Measurements from ENCODE around the gene NMS. TPM values are rescaled to one million over a fixed set of nuclear protein-coding genes. Genes with fewer than 3 reads are reported as not detected.
A peak's percentile ranks its signal among the peaks of the same experiment; 100 is the strongest.
"Not testable (repeated sequence)": the region's sequence is repeated elsewhere in the genome, so short reads cannot be mapped to it uniquely, and the experiment has no call there.

Gene NMS
- polyA plus RNA-seq, 1 donor from 2014 or later: not detected

GRCh38 chr2:100453853-100454252, 16.4 kb upstream of the NMS start:
- Mint-ChIP-seq H3K4me3 (peak overlapping the region in 3 of 4 donors; percentile 17 to 58 (median 53)), H3K4me1 (peaks cover 0 to 3% (median 2%) of the 10 kb centered on the region in 3 donors), H3K27ac (peak overlapping the region in 2 of 3 donors; percentile 41 to 78)

GRCh38 chr2:100456357-100456756, 13.9 kb upstream of the NMS start:
- not testable (repeated sequence) for H3K27me3 Mint-ChIP-seq, H3K36me3 Mint-ChIP-seq, H3K4me3 Mint-ChIP-seq, H3K27ac Mint-ChIP-seq, H3K4me1 Mint-ChIP-seq
- peaks cover 4 to 21% (median 16%) of the 10 kb centered on the region in 3 donors for H3K9me3 Mint-ChIP-seq

More at GRCh38 chr2:100453853-100454252, 16.4 kb upstream of the NMS start:
- H3K9me3 Mint-ChIP-seq: peaks cover 3 to 15% (median 8%) of the 10 kb centered on the region in 3 donors
- no peaks in the 10 kb centered on the region for H3K27me3 Mint-ChIP-seq
- peaks cover 1% of the 10 kb centered on the region for H3K36me3 Mint-ChIP-seq

GRCh38 chr2:100460904-100461530, 9.3 kb upstream of the NMS start:
- Mint-ChIP-seq H3K27me3 (peaks cover 3% of the 10 kb centered on the region), H3K4me1 (no peaks in the 10 kb centered on the region), H3K9me3 (peaks cover 4 to 16% (median 15%) of the 10 kb centered on the region in 3 donors), H3K4me3 (no peak overlapping the region), H3K36me3 (peaks cover 1% of the 10 kb centered on the region), H3K27ac (no peak overlapping the region)

GRCh38 chr2:100470898-100471514, 724 bp downstream of the NMS start:
- peaks cover 0 to 2% (median 0%) of the 10 kb centered on the region in 3 donors for H3K4me1 Mint-ChIP-seq
- H3K4me3 Mint-ChIP-seq: no peak overlapping the region
- H3K36me3 Mint-ChIP-seq: no peaks in the 10 kb centered on the region
- peaks cover 17% of the 10 kb centered on the region for H3K27me3 Mint-ChIP-seq
- H3K9me3 Mint-ChIP-seq: no peaks in the 10 kb centered on the region
- no peak overlapping the region for H3K27ac Mint-ChIP-seq

- H3K27ac Mint-ChIP-seq: no peak overlapping the region
- peaks cover 0 to 1% (median 0%) of the 10 kb centered on the region in 3 donors for H3K4me1 Mint-ChIP-seq
Measured at GRCh38 chr2:100476606-100477005, 6.3 kb downstream of the NMS start.

GRCh38 chr2:100482741-100483140, 12.5 kb downstream of the NMS start:
- H3K27me3 Mint-ChIP-seq: peaks cover 10% of the 10 kb centered on the region
- no peak overlapping the region for H3K4me3 Mint-ChIP-seq
- H3K36me3 Mint-ChIP-seq: no peaks in the 10 kb centered on the region
- H3K9me3 Mint-ChIP-seq: no peaks in the 10 kb centered on the region
- no peak overlapping the region for H3K27ac Mint-ChIP-seq
- peaks cover 0 to 1% (median 0%) of the 10 kb centered on the region in 3 donors for H3K4me1 Mint-ChIP-seq

More at GRCh38 chr2:100476606-100477005, 6.3 kb downstream of the NMS start:
- no peak overlapping the region for H3K4me3 Mint-ChIP-seq
- peaks cover 11% of the 10 kb centered on the region for H3K27me3 Mint-ChIP-seq
- no peaks in the 10 kb centered on the region for H3K36me3 Mint-ChIP-seq
- no peaks in the 10 kb centered on the region for H3K9me3 Mint-ChIP-seq

- no peak overlapping the region for H3K4me3 Mint-ChIP-seq
- H3K27ac Mint-ChIP-seq: no peak overlapping the region
- H3K9me3 Mint-ChIP-seq: no peaks in the 10 kb centered on the region
- H3K27me3 Mint-ChIP-seq: peaks cover 10% of the 10 kb centered on the region
- H3K36me3 Mint-ChIP-seq: no peaks in the 10 kb centered on the region
- no peaks in the 10 kb centered on the region for H3K4me1 Mint-ChIP-seq
Measured at GRCh38 chr2:100483895-100484294, 13.6 kb downstream of the NMS start.

GRCh38 chr2:100484390-100484789, 14.1 kb downstream of the NMS start:
- H3K9me3 Mint-ChIP-seq: no peaks in the 10 kb centered on the region
- H3K36me3 Mint-ChIP-seq: no peaks in the 10 kb centered on the region
- no peak overlapping the region for H3K27ac Mint-ChIP-seq
- no peaks in the 10 kb centered on the region for H3K4me1 Mint-ChIP-seq
- H3K27me3 Mint-ChIP-seq: peaks cover 10% of the 10 kb centered on the region
- H3K4me3 Mint-ChIP-seq: no peak overlapping the region

- peaks cover 11% of the 10 kb centered on the region for H3K27me3 Mint-ChIP-seq
- no peak overlapping the region for H3K27ac Mint-ChIP-seq
- no peaks in the 10 kb centered on the region for H3K36me3 Mint-ChIP-seq
- no peak overlapping the region for H3K4me3 Mint-ChIP-seq
- no peaks in the 10 kb centered on the region for H3K9me3 Mint-ChIP-seq
- H3K4me1 Mint-ChIP-seq: no peaks in the 10 kb centered on the region
Measured at GRCh38 chr2:100485396-100485795, 15.1 kb downstream of the NMS start.

GRCh38 chr2:100494712-100495111, 24.4 kb downstream of the NMS start:
- Mint-ChIP-seq H3K27ac (no peak overlapping the region), H3K4me3 (no peak overlapping the region), H3K36me3 (no peaks in the 10 kb centered on the region), H3K4me1 (no peaks in the 10 kb centered on the region), H3K9me3 (peaks cover 0 to 5% (median 2%) of the 10 kb centered on the region in 3 donors), H3K27me3 (peaks cover 27% of the 10 kb centered on the region)

- peaks cover 9 to 17% (median 17%) of the 10 kb centered on the region in 3 donors for H3K9me3 Mint-ChIP-seq
- no peak overlapping the region for H3K27ac Mint-ChIP-seq
- peaks cover 7% of the 10 kb centered on the region for H3K36me3 Mint-ChIP-seq
- H3K27me3 Mint-ChIP-seq: peaks cover 12% of the 10 kb centered on the region
- H3K4me1 Mint-ChIP-seq: no peaks in the 10 kb centered on the region
- H3K4me3 Mint-ChIP-seq: peak overlapping the region in 1 of 4 donors; percentile 35
Measured at GRCh38 chr2:100502782-100503181, 32.5 kb downstream of the NMS start.

- Mint-ChIP-seq H3K4me1 (no peaks in the 10 kb centered on the region), H3K27me3 (peaks cover 18% of the 10 kb centered on the region), H3K4me3 (no peak overlapping the region), H3K9me3 (peaks cover 12 to 25% (median 20%) of the 10 kb centered on the region in 3 donors), H3K27ac (no peak overlapping the region), H3K36me3 (peaks cover 7% of the 10 kb centered on the region)
Measured at GRCh38 chr2:100504542-100504941, 34.3 kb downstream of the NMS start.

GRCh38 chr2:100509066-100509465, 38.8 kb downstream of the NMS start:
- peaks cover 6% of the 10 kb centered on the region for H3K27me3 Mint-ChIP-seq
- peaks cover 5% of the 10 kb centered on the region for H3K36me3 Mint-ChIP-seq
- peaks cover 6 to 16% (median 11%) of the 10 kb centered on the region in 3 donors for H3K9me3 Mint-ChIP-seq
- no peak overlapping the region for H3K27ac Mint-ChIP-seq
- no peak overlapping the region for H3K4me3 Mint-ChIP-seq
- peaks cover 0 to 4% (median 3%) of the 10 kb centered on the region in 3 donors for H3K4me1 Mint-ChIP-seq

- no peak overlapping the region for H3K27ac Mint-ChIP-seq
- H3K36me3 Mint-ChIP-seq: no peaks in the 10 kb centered on the region
- H3K9me3 Mint-ChIP-seq: peaks cover 0 to 2% (median 0%) of the 10 kb centered on the region in 3 donors
- no peak overlapping the region for H3K4me3 Mint-ChIP-seq
- peaks cover 5% of the 10 kb centered on the region for H3K27me3 Mint-ChIP-seq
- peaks cover 0 to 4% (median 3%) of the 10 kb centered on the region in 3 donors for H3K4me1 Mint-ChIP-seq
Measured at GRCh38 chr2:100513650-100514049, 43.4 kb downstream of the NMS start.

GRCh38 chr2:100517556-100517955, 47.3 kb downstream of the NMS start:
- Mint-ChIP-seq H3K36me3 (no peaks in the 10 kb centered on the region), H3K4me1 (peaks cover 0 to 4% (median 3%) of the 10 kb centered on the region in 3 donors), H3K27ac (no peak overlapping the region), H3K27me3 (peaks cover 8% of the 10 kb centered on the region), H3K4me3 (no peak overlapping the region), H3K9me3 (peaks cover 0 to 2% (median 0%) of the 10 kb centered on the region in 3 donors)

- no peaks in the 10 kb centered on the region for H3K36me3 Mint-ChIP-seq
- peaks cover 0 to 2% (median 0%) of the 10 kb centered on the region in 3 donors for H3K9me3 Mint-ChIP-seq
- H3K4me3 Mint-ChIP-seq: no peak overlapping the region
- H3K27ac Mint-ChIP-seq: no peak overlapping the region
- peaks cover 0 to under 1% (median under 1%) of the 10 kb centered on the region in 3 donors for H3K4me1 Mint-ChIP-seq
- H3K27me3 Mint-ChIP-seq: peaks cover 8% of the 10 kb centered on the region
Measured at GRCh38 chr2:100518801-100519200, 48.5 kb downstream of the NMS start.

Data from IgD-negative memory B cell (primary cell).